ENCODE measurements around the gene AUTS2.

Gene AUTS2

GRCh38 chr7:70098133-70098561 lies 499.9 kb downstream of the AUTS2 start (continued):
- TF ChIP-seq ZNF664 (tag by site-specific recombination; IDR thresholded peaks at IDR 0.05) (0 out of 2 replicates have a peak, but pooled peaks have one; percentile 27), ZNF549 (tag by site-specific recombination; IDR thresholded peaks at IDR 0.05) (no peak), ZNF518A (tag by site-specific recombination; conservative IDR thresholded peaks at IDR 0.05; ENCODE audit: low read depth) (no peak), GLIS2 (tag by site-specific recombination; IDR thresholded peaks at IDR 0.05) (peak; percentile 34; the same call in 1 of the 2 replicates), ZNF777 (tag by site-specific recombination; IDR thresholded peaks at IDR 0.05; ENCODE audit: borderline replicate concordance) (no peak), ZNF707 (tag by site-specific recombination; IDR thresholded peaks at IDR 0.05) (no peak), ZNF621 (tag by site-specific recombination; IDR thresholded peaks at IDR 0.05) (no peak), ZNF626 (tag by site-specific recombination; IDR thresholded peaks at IDR 0.05) (no peak), ZNF747 (tag by site-specific recombination; IDR thresholded peaks at IDR 0.05) (no peak), ZBTB1 (tag by site-specific recombination; IDR thresholded peaks at IDR 0.05) (0 out of 2 replicates have a peak, but pooled peaks have one; percentile 18), PRDM6 (tag by site-specific recombination; IDR thresholded peaks at IDR 0.05) (peak; percentile 98), ZNF184 (tag by site-specific recombination; IDR thresholded peaks at IDR 0.05) (0 out of 2 replicates have a peak, but pooled peaks have one; percentile 41), ZBTB8A (tag by site-specific recombination; IDR thresholded peaks at IDR 0.05) (peak; percentile 51), ZNF394 (tag by site-specific recombination; IDR thresholded peaks at IDR 0.05; ENCODE audit: borderline replicate concordance) (peak; percentile 67), ZBTB6 (tag by site-specific recombination; IDR thresholded peaks at IDR 0.05) (0 out of 2 replicates have a peak, but pooled peaks have one; percentile 19), ZNF23 (tag by site-specific recombination; IDR thresholded peaks at IDR 0.05; ENCODE audit: borderline replicate concordance) (no peak), ZNF311 (tag by site-specific recombination; IDR thresholded peaks at IDR 0.05; ENCODE audit: borderline replicate concordance) (no peak), PRDM1 (tag by site-specific recombination; IDR thresholded peaks at IDR 0.05) (no peak), ZNF792 (tag by site-specific recombination; IDR thresholded peaks at IDR 0.05) (no peak), OSR2 (tag by site-specific recombination; IDR thresholded peaks at IDR 0.05) (peak; percentile 99), ZFP69B (tag by site-specific recombination; IDR thresholded peaks at IDR 0.05) (no peak), ZNF26 (tag by site-specific recombination; IDR thresholded peaks at IDR 0.05) (no peak), ZSCAN4 (tag by site-specific recombination; IDR thresholded peaks at IDR 0.05) (peak; percentile 8; the same call in 1 of the 2 replicates), REST (tag by site-specific recombination; IDR thresholded peaks at IDR 0.05) (no peak), TCF7L2 (IDR thresholded peaks at IDR 0.05; ENCODE audit: borderline replicate concordance, low read depth, low read length) (peak; percentile 47; the same call in 1 of the 2 replicates), FEZF1 (tag by site-specific recombination; IDR thresholded peaks at IDR 0.05) (peak; percentile 99), MEIS1 (CRISPR knock-in tag; IDR thresholded peaks at IDR 0.05; ENCODE audit: borderline replicate concordance) (no peak)
